ENCODE data around the gene TXLNB.

- TF ChIP-seq CTCF (IDR thresholded peaks at IDR 0.05): no peak
- TF ChIP-seq EZH2 (IDR thresholded peaks at IDR 0.05; ENCODE audit: borderline replicate concordance, insufficient read depth, low read depth, low read length, poor library complexity, severe bottlenecking): no peak
Observed at GRCh38 chr6:139251045-139251690, 40.6 kb downstream of the TXLNB start.

Data from B cell (primary cell).